NOMO-1 (cell line): ENCODE measurements around the gene CCDC13.

Source experiments
- DNase-seq, 2 experiments: peaks; one replicate each; lab custom pipeline; 2025; ENCODE audit not compliant: unreplicated experiment in 2 of 2; lab: John Stamatoyannopoulos, UW

The CCDC13 gene

DNA sequence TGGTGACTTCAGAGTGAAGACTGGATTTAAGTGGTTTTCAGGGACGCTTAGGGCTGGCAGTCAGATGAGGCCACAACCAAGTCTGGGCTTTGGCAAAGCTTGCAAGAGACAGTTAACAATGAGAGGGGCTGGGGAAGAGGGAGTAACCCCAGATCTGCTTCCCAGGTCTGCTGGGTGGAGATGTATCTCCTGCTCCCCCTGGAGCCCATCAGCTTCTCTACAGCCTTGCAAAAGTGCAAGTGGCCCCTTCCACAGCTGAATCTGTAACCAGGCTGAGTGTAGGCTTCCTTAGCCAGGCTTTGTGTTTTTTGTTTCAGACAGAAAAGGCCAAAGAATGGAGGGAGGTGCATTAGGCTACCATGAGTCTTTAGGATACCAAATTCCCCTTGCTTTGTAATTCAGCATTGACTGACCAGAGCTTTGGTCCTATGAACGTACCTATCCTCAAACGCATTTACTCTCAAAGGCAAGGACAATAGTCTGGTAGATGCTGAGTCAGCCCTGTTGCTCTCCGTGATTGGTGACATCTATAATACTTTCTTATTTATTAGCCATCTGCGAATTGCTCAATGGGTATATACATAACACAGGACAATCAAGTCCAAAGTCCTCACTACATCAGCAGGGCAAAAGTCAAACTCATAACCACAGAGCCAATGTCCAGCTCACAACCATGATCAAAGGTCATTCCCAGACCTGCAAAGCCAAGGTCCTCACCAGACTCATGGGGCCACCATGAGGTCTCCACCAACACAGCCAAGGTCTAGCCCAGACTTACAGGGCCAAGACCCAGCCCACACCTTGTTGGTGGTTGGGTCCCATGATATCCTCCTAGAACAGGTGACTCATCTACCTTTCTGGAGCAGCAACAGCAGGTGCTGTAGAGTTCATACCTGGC lies 17.1 kb downstream of the CCDC13 start:
- peak; percentile 26 to 39 for DNase-seq

DNA sequence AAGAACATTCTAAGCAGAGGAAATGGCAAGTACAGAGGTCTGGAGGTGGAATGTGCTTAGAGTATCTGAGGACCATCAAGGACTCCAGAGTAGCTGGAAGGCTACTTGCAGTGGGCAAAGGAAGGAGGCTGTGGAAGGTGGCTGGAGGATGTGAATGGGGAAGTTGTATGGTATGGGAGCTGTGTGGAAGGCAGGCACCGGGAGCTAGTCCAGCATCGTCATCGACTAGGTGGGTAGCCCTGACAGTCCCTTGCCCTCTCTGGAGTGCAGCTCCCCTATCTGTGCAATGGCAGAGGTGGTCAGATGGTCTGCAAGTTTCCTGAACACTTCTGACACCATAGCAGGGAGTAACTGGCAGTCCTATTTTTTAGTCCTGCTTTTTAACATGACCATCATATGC lies 19.3 kb downstream of the CCDC13 start:
- DNase-seq = no peak

- DNase-seq = no peak
Measured at GRCh38 chr3:42752961-42753360, 20.1 kb downstream of the CCDC13 start.

- DNase-seq = no peak
Measured at GRCh38 chr3:42752441-42752840, 20.6 kb downstream of the CCDC13 start.

DNA sequence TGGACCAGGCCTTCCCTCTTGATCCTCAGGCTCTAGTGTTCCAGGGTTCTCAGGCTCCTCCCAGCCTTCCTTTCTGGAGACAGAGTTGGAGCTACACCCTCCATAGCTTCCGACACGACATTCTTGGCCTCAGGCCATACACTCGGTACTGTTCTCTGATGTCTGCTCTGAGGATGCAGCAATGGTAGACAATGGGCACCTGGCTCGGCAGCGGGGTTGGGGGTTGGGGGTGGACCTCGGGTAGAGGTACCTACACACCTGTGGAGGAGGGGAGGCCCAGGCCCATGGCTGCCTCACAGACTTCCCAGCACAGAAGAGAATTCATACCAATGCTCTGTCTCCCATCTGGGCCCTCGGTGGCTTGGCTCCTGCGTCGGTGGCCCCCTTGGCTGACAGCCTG lies 21.4 kb downstream of the CCDC13 start:
- DNase-seq = no peak

DNA sequence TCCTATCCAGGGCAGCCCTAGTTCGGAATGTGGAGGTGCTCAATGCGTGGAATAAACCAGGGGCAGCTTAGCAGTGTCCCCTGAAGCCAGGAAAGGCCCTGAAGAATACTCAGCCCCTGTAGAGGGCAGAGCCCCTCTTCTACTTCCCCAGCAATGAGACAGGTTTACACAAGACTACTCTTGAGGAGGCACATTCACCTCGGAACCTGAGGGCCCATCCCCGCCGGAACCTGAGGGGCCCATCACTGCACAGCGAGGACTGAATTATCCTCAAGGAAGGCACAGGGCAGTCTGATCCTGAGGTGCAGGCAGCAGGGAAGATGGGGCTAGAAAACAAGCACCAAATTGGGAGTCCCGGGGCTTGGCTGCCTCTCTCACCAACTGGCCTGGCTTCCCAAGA lies 22.2 kb downstream of the CCDC13 start:
- no peak for DNase-seq

DNA sequence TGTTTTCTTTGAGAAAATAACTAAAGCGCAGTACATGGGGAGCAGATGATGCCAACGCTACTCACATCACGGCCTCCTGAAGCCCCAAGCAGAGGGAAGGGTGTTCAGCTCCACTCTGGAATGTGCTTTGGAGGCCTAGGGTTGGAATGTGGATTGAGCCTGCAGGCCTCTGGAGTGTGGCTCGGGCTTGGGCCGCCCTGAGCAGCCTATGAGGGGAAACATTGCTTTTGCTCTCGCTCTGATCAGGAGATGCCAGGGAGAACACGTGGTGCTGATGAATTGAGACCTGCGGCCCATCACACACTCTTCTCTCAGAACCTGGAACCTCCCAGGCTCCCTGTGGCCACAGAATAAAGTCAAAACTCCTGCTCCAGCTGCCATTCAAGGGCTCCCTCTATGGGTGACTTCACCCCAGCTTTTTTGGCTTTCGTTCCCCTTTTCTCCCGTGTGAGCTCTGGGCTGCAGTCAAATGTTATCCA lies 23.3 kb downstream of the CCDC13 start:
- peak; percentile 26 to 40 for DNase-seq

DNA sequence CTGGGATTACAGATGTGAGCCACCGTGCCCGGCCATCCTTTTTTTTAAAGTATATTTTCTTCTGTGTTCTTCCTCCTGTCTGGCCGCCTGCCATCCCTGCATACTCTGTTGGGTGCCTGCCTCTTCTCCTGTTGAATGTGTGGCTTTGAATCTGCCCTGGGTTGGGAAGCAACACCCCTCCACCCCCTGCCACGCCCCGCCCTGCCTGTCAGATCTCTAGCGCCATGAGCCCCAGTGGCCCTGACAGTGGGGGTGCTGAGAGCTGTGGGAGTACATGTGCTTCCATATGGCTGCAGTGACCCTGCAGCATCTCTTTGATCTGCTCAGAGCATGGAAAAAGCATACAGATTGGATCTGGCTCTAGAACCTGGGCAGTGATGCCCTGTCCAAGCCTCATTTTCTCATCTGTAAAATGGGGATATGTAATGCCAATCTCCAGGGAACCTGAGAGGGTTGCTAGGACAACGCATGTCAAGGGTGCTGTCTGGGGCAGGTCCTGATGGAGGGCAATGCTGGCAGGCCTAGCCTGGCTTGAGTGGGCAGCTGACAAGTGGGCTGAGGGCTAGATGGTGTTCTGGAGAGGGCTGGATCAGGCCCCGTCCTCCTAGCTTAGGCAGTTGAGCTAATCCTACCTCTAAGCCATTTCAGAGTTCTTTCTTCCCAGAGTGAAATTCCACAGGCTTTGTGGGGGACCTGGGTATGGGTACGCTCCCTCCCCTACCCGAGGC lies 23.9 kb downstream of the CCDC13 start:
- no peak for DNase-seq

- DNase-seq = no peak
Measured at GRCh38 chr3:42747581-42747980, 25.5 kb downstream of the CCDC13 start.

DNA sequence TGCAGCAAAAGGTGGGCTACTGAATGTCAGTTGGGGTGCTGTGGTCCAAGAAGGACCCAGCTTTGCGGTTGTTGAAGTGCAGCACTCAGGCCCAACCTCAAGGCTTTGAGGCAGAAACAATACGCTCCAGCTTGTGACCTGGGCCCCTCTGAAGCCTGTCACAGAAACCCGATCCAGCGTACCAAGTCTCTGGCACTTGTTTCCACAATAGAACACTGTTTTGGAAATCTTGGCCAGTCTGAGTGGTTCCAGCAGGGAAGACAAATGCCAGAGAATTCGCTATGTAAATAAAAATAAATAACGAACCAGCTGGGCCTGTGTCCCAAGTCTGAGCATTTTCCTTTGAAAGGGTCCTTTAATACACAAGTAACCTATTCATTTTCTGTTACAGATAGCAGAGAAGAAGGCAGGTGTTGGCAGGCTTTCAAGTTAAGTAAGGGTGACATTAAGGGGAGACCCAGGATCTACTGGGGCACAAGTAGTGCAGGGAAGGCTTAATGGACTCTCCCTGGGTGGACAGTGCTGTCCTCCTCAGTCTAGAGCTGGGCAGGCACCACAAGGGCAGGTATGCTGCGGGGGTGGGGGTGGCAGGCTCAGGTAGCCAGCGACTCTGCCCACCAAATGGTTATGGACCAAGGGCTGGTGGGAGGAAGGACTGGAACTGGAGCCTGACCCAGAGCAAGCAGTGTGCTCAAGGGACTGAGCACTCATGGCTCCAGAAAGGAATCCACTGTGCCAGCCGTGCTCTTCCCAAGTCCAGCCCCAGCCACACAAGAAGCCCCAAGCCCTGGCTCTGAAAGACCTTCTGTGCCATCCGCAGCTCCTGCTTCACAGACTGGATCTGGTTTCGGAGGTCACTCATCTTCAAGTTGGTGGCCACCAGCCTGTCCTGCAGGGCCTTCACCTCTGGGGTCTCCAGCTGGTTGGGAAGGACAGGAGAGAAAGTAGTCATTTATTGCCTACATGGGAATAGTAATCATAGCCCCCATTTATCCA lies 26.3 kb downstream of the CCDC13 start:
- no peak for DNase-seq

DNA sequence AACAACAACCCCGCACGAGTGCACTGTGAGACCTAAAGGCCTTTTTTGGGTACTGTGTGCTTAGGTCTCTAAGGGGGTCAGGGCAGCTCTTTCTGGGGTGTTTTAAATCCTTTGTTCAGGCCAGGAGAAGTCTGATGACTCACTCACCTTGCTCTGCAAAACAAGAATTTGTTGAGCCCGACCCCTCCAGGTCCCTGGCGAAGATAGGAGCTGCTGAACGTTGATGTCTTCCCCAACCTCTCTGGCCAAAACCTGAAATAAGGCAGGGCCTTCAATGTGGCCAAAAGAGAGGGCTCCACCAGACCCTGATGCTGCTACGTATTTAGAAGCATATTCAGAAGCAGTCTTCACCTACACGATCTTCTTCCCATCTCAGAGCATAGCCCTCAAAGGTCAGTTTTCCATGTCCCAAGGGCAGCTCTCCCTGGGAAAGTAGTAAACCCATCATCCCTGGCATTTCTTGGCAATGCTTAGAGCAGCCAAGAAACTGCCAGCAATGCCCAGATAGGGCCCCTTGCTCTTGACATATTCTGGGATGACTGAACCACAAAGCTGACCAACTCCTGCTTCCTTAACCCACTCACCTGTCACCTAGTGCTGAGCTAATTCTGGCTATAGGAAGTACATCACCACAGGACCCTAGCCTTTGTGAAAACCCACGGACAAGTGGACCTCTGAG lies 27.1 kb downstream of the CCDC13 start:
- DNase-seq = no peak

DNA sequence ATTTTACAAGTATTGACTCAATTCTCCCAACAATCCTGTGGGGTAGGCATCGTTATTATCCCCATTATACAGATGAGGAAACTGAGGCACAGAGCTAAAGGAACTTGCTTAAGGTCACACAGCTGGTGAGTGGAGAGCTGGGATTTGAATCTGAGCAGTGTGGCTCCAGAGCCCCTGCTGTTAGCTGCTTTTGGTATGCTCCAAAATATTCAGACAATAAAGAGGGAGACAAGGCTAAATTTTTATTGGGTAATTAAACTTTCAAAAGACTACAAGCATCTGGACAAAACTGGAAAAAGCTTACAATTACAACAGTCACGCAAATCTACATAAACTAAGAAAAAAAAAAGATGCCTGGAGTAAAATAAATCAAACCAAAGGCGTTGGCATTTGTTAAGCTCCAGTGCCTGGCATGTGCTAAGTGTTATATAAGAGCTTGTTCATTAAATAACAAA lies 27.7 kb downstream of the CCDC13 start:
- DNase-seq = no peak

- no peak for DNase-seq
Measured at GRCh38 chr3:42743204-42743995, 29.7 kb downstream of the CCDC13 start.

GRCh38 chr3:42742688-42743087 lies 30.4 kb downstream of the CCDC13 start:
- no peak for DNase-seq

GRCh38 chr3:42742259-42742658 lies 30.8 kb downstream of the CCDC13 start:
- DNase-seq = no peak

GRCh38 chr3:42741796-42742195 lies 31.3 kb downstream of the CCDC13 start:
- DNase-seq = no peak

- DNase-seq = no peak
Measured at GRCh38 chr3:42739401-42740158, 33.5 kb downstream of the CCDC13 start.

GRCh38 chr3:42736531-42736930 lies 36.5 kb downstream of the CCDC13 start:
- no peak for DNase-seq

GRCh38 chr3:42736081-42736480 lies 37.0 kb downstream of the CCDC13 start:
- DNase-seq = no peak
